ENCODE measurements around the gene ANAPC15. TPM values are rescaled to one million over a fixed set of nuclear protein-coding genes. Genes with fewer than 3 reads are reported as not detected.

ANAPC15 gene
- total and polyA plus RNA-seq, 9 of the 15 experiments (the other 6 are each of a cell fraction or from before 2014, with no cell fraction given), result 53.0 to 254 (median 75.7) TPM

DNA sequence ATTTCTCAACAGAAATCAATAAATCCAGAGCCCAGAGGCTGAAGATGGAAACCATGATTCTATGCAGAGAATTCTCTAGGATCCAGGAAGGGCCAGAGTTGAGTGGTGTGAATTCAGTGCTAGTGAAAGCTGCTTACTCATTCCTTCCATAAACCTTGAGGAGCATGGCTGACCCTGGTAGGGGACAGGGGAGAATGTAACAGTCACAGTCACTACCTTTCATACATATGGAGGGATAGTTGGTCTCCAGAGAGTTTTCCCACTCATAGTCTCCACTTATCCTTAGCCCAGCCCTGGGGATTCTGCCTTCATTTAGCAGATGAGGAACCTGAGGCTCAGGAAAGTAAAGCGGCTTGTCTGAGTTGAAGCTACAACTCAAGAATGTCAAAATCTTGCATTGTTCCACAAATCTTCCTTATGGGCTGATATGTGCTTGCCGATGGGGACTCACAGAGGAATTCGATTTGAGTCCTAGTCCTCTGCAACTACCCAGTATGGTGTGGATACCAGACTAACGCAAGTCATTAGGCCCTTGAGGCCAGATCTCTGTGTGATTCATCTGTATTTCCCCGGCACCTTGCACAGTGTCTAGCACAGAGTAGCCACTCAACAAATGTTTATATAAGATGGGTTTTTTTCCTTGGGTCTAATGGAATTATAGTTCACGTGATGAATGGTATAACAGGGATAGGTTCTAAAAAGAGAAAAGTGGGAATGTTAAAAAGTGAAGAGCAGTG, 3.7 kb upstream of the ANAPC15 start (continued):
- TF ChIP-seq, protein P1, sequence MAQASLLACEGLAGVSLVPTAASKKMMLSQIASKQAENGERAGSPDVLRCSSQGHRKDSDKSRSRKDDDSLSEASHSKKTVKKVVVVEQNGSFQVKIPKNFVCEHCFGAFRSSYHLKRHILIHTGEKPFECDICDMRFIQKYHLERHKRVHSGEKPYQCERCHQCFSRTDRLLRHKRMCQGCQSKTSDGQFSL (CRISPR knock-in tag; IDR thresholded peaks at IDR 0.05), result no peak
- TF ChIP-seq, protein P1 (tag; IDR thresholded peaks at IDR 0.05), result peak in 1 of 2 experiments; percentile 26; a peak in 1 of 4 replicates
- no peak for TF ChIP-seq NR2C1 (IDR thresholded peaks at IDR 0.05)
- 0 out of 2 replicates have a peak, but pooled peaks have one; percentile 17 for TF ChIP-seq NR2C1 (tag; IDR thresholded peaks at IDR 0.05)
- no peak for TF ChIP-seq JUND (IDR thresholded peaks at IDR 0.05; ENCODE audit: borderline replicate concordance, low read depth, low read length)
- TF ChIP-seq JUND (tag; IDR thresholded peaks at IDR 0.05; ENCODE audit: borderline replicate concordance, low read depth, low read length), result peak; percentile 51; the same call in 1 of the 3 replicates
- TF ChIP-seq YY1 (IDR thresholded peaks at IDR 0.05; ENCODE audit: borderline replicate concordance in 1 of 3, control insufficient read depth in 1 of 3, extremely low read depth in 1 of 3, insufficient read depth in 3 of 3, insufficient read length in 1 of 3, insufficient replicate concordance in 2 of 3, low read depth in 1 of 3, low read length in 2 of 3), result peak in 1 of 3 experiments; percentile 18
- TF ChIP-seq BRF1 (IDR thresholded peaks at IDR 0.05; ENCODE audit: borderline replicate concordance, extremely low read depth, insufficient read length), result no peak
- no peak for TF ChIP-seq HDGF (IDR thresholded peaks at IDR 0.05)
- no peak for TF ChIP-seq FOXP4 (CRISPR knock-in tag; IDR thresholded peaks at IDR 0.05; ENCODE audit: borderline replicate concordance)
- peak; percentile 66; the same call in 1 of the 2 replicates for TF ChIP-seq MAFG (tag; conservative IDR thresholded peaks at IDR 0.05)
- no peak for TF ChIP-seq FOXK2 (conservative IDR thresholded peaks at IDR 0.05 in 1 of 2, IDR thresholded peaks at IDR 0.05 in 1 of 2; ENCODE audit: low read depth in 2 of 2)
- TF ChIP-seq, protein P2, sequence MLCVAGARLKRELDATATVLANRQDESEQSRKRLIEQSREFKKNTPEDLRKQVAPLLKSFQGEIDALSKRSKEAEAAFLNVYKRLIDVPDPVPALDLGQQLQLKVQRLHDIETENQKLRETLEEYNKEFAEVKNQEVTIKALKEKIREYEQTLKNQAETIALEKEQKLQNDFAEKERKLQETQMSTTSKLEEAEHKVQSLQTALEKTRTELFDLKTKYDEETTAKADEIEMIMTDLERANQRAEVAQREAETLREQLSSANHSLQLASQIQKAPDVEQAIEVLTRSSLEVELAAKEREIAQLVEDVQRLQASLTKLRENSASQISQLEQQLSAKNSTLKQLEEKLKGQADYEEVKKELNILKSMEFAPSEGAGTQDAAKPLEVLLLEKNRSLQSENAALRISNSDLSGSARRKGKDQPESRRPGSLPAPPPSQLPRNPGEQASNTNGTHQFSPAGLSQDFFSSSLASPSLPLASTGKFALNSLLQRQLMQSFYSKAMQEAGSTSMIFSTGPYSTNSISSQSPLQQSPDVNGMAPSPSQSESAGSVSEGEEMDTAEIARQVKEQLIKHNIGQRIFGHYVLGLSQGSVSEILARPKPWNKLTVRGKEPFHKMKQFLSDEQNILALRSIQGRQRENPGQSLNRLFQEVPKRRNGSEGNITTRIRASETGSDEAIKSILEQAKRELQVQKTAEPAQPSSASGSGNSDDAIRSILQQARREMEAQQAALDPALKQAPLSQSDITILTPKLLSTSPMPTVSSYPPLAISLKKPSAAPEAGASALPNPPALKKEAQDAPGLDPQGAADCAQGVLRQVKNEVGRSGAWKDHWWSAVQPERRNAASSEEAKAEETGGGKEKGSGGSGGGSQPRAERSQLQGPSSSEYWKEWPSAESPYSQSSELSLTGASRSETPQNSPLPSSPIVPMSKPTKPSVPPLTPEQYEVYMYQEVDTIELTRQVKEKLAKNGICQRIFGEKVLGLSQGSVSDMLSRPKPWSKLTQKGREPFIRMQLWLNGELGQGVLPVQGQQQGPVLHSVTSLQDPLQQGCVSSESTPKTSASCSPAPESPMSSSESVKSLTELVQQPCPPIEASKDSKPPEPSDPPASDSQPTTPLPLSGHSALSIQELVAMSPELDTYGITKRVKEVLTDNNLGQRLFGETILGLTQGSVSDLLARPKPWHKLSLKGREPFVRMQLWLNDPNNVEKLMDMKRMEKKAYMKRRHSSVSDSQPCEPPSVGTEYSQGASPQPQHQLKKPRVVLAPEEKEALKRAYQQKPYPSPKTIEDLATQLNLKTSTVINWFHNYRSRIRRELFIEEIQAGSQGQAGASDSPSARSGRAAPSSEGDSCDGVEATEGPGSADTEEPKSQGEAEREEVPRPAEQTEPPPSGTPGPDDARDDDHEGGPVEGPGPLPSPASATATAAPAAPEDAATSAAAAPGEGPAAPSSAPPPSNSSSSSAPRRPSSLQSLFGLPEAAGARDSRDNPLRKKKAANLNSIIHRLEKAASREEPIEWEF (CRISPR knock-in tag; IDR thresholded peaks at IDR 0.05), result 0 out of 2 replicates have a peak, but pooled peaks have one; percentile 52
- peak; percentile 81 for TF ChIP-seq TAF7 (tag; IDR thresholded peaks at IDR 0.05)
- no peak for TF ChIP-seq ZNF75A (CRISPR knock-in tag; IDR thresholded peaks at IDR 0.05)
